Neural progenitor cell (in vitro differentiated cells): ENCODE data around the gene NOS1AP. TPM values are rescaled to one million over a fixed set of nuclear protein-coding genes. Genes with fewer than 3 reads are reported as not detected.
A peak's percentile ranks its signal among the peaks of the same experiment; 100 is the strongest.

Source experiments
- DNase-seq: peaks from one replicate; pipeline ENCODE4 v3.0.0-alpha.2; 2016; ENCODE audit warnings: low spot score
- H2AFZ ChIP-seq: fragments of 200-600 bp; sonication (generic); replicated peaks from 2 replicates; pipeline ENCODE4 v1.6.1; 2016; ENCODE audit warnings: antibody characterized with exemption
- H3F3A ChIP-seq: fragments of 200-600 bp; sonication (generic); 2 replicates; pipeline ENCODE4 v1.6.1; 2016; ENCODE audit warnings: antibody characterized with exemption, low read depth
- H3K27ac ChIP-seq: fragments of 200-600 bp; sonication (generic); 2 replicates; pipeline ENCODE4 v1.5.1; 2016; ENCODE audit warnings: mild to moderate bottlenecking
- H3K27me3 ChIP-seq: fragments of 200-600 bp; sonication (generic); 2 replicates; pipeline ENCODE4 v1.6.1; 2016; ENCODE audit warnings: mild to moderate bottlenecking, moderate library complexity
- H3K36me3 ChIP-seq: fragments of 200-600 bp; sonication (generic); 2 replicates; pipeline ENCODE4 v1.5.1; 2016
- H3K4me1 ChIP-seq: fragments of 200-600 bp; sonication (generic); 2 replicates; pipeline ENCODE4 v1.6.1; 2016; ENCODE audit warnings: mixed run types
- H3K4me2 ChIP-seq: fragments of 200-600 bp; sonication (generic); 2 replicates; pipeline ENCODE4 v1.6.1; 2016
- H3K4me3 ChIP-seq: fragments of 200-600 bp; sonication (generic); 2 replicates; pipeline ENCODE4 v1.5.1; 2016
- H3K79me2 ChIP-seq: fragments of 200-600 bp; sonication (generic); 2 replicates; pipeline ENCODE4 v1.6.1; 2016; ENCODE audit warnings: low read depth
- H3K9ac ChIP-seq: fragments of 200-600 bp; sonication (generic); 2 replicates; pipeline ENCODE4 v1.6.1; 2016
- H3K9me3 ChIP-seq: fragments of 200-600 bp; sonication (generic); 2 replicates; pipeline ENCODE4 v1.5.1; 2016; ENCODE audit warnings: low read depth
- H4K20me1 ChIP-seq: fragments of 200-600 bp; sonication (generic); 2 replicates; pipeline ENCODE4 v1.6.1; 2016; ENCODE audit warnings: low read depth
- H3K27ac Mint-ChIP-seq: 3 replicates; pipeline ENCODE4 v1.8.0; 2021; ENCODE audit warnings: mixed read lengths
- H3K27me3 Mint-ChIP-seq: 2 replicates; pipeline ENCODE4 v1.8.0; 2022; ENCODE audit warnings: low read depth, mild to moderate bottlenecking, inconsistent platforms, moderate library complexity, mixed read lengths; ENCODE audit not compliant: insufficient read depth
- H3K36me3 Mint-ChIP-seq: 3 replicates; pipeline ENCODE4 v1.8.0; 2021; ENCODE audit warnings: mixed read lengths
- H3K4me1 Mint-ChIP-seq: 3 replicates; pipeline ENCODE4 v1.8.0; 2021; ENCODE audit warnings: mixed read lengths
- H3K4me3 Mint-ChIP-seq: 3 replicates; pipeline ENCODE4 v1.8.0; 2021; ENCODE audit warnings: mild to moderate bottlenecking, moderate library complexity, mixed read lengths
- H3K9me3 Mint-ChIP-seq: 3 replicates; pipeline ENCODE4 v1.8.0; 2020; ENCODE audit warnings: mixed read lengths
- CTCF ChIP-seq: fragments of 200-600 bp; sonication (generic); IDR thresholded peaks from 2 replicates; pipeline ENCODE4 v1.5.1; 2017; ENCODE audit warnings: antibody characterized with exemption, mild to moderate bottlenecking
- EZH2 ChIP-seq: fragments of 200-600 bp; sonication (generic); IDR thresholded peaks from 2 replicates; pipeline ENCODE4 v1.6.1; 2017; ENCODE audit warnings: antibody characterized with exemption, mild to moderate bottlenecking, moderate library complexity
- EZH2phosphoT487 ChIP-seq: fragments of 200-600 bp; sonication (generic); IDR thresholded peaks from 2 replicates; pipeline ENCODE4 v1.6.1; 2017; ENCODE audit warnings: antibody characterized with exemption
- total RNA-seq: library from RNA; depleted of rRNA; stranded (reverse); fragments of >200 nt; gene quantifications from 2 replicates; pipeline ENCODE4 v1.2.3, GENCODE V29; 2015; ENCODE audit warnings: low replicate concordance

The NOS1AP gene
- total RNA-seq, 1 donor from 2014 or later = 2.4 TPM

GRCh38 chr1:162091681-162092524 is 22.4 kb downstream of the NOS1AP start:
- Histone ChIP-seq H3K27ac (no peak overlapping the region), H4K20me1 (peaks cover 55% of the 10 kb centered on the region), H3F3A (peaks cover 19% of the 10 kb centered on the region), H3K36me3 (no peaks in the 10 kb centered on the region), H3K27me3 (no peaks in the 10 kb centered on the region), H3K4me1 (peaks cover 9% of the 10 kb centered on the region), H2AFZ (no peak overlapping the region), H3K79me2 (peaks cover 45% of the 10 kb centered on the region), H3K4me3 (no peak overlapping the region), H3K9ac (no peak overlapping the region), H3K4me2 (no peak overlapping the region), H3K9me3 (no peaks in the 10 kb centered on the region)
- Mint-ChIP-seq H3K27ac (no peak overlapping the region), H3K27me3 (no peaks in the 10 kb centered on the region), H3K36me3 (peaks cover 14% of the 10 kb centered on the region), H3K4me3 (peak overlapping the region; percentile 46), H3K9me3 (peaks cover 5% of the 10 kb centered on the region), H3K4me1 (peaks cover 42% of the 10 kb centered on the region)
- no peak for TF ChIP-seq EZH2phosphoT487
- no peak for DNase-seq

GRCh38 chr1:162093095-162093494 is 23.6 kb downstream of the NOS1AP start:
- peaks cover 14% of the 10 kb centered on the region for H3K36me3 Mint-ChIP-seq

GRCh38 chr1:162094271-162094670 is 24.8 kb downstream of the NOS1AP start:
- H3K36me3 ChIP-seq = no peaks in the 10 kb centered on the region
- H3K79me2 ChIP-seq = peaks cover 43% of the 10 kb centered on the region
- H3K27ac ChIP-seq = no peak overlapping the region

More at GRCh38 chr1:162093095-162093494, 23.6 kb downstream of the NOS1AP start:
- no peaks in the 10 kb centered on the region for H3K27me3 ChIP-seq
- no peaks in the 10 kb centered on the region for H3K9me3 ChIP-seq
- peaks cover 5% of the 10 kb centered on the region for H3K9me3 Mint-ChIP-seq
- H3K9ac ChIP-seq = no peak overlapping the region
- H3K4me3 ChIP-seq = no peak overlapping the region
- H3K36me3 ChIP-seq = no peaks in the 10 kb centered on the region
- peaks cover 33% of the 10 kb centered on the region for H3K4me1 Mint-ChIP-seq
- H3K4me3 Mint-ChIP-seq = no peak overlapping the region
- peaks cover 9% of the 10 kb centered on the region for H3K4me1 ChIP-seq
- H3K27me3 Mint-ChIP-seq = no peaks in the 10 kb centered on the region
- H3K4me2 ChIP-seq = no peak overlapping the region
- peaks cover 44% of the 10 kb centered on the region for H4K20me1 ChIP-seq
- H3K79me2 ChIP-seq = peaks cover 45% of the 10 kb centered on the region
- TF ChIP-seq EZH2phosphoT487 (no peak), CTCF (no peak), EZH2 (no peak)
- H3K27ac ChIP-seq = no peak overlapping the region
- peaks cover 19% of the 10 kb centered on the region for H3F3A ChIP-seq
- DNase-seq = no peak
- H2AFZ ChIP-seq = no peak overlapping the region
- no peak overlapping the region for H3K27ac Mint-ChIP-seq

More at GRCh38 chr1:162094271-162094670, 24.8 kb downstream of the NOS1AP start:
- peaks cover 12% of the 10 kb centered on the region for H3K9me3 Mint-ChIP-seq
- Histone ChIP-seq H2AFZ (no peak overlapping the region), H3K4me3 (no peak overlapping the region), H3K27me3 (no peaks in the 10 kb centered on the region), H4K20me1 (peaks cover 35% of the 10 kb centered on the region), H3K9ac (no peak overlapping the region), H3K9me3 (no peaks in the 10 kb centered on the region), H3K4me2 (no peak overlapping the region), H3K4me1 (peaks cover 9% of the 10 kb centered on the region), H3F3A (peaks cover 19% of the 10 kb centered on the region)
- no peak overlapping the region for H3K27ac Mint-ChIP-seq
- no peak overlapping the region for H3K4me3 Mint-ChIP-seq
- TF ChIP-seq EZH2phosphoT487 = no peak
- TF ChIP-seq CTCF = no peak
- no peak for TF ChIP-seq EZH2
- DNase-seq = no peak
- H3K4me1 Mint-ChIP-seq = peaks cover 26% of the 10 kb centered on the region
- H3K27me3 Mint-ChIP-seq = peaks cover 4% of the 10 kb centered on the region
- H3K36me3 Mint-ChIP-seq = peaks cover 21% of the 10 kb centered on the region
